BJ (cell line): Measurements from ENCODE around the gene ITGAE. TPM values are rescaled to one million over a fixed set of nuclear protein-coding genes. Genes with fewer than 3 reads are reported as not detected.
"Not testable (repeated sequence)": the region's sequence is repeated elsewhere in the genome, so short reads cannot be mapped to it uniquely, and the experiment has no call there.

Experiments
- CTCF ChIA-PET: fragments of 350-600 bp; formaldehyde crosslinking; extraction: SDS; loops from one replicate; lab custom pipeline; 2021; ENCODE audit warnings: antibody characterized with exemption, inconsistent platforms; lab: Yijun Ruan, JAX
- POLR2A ChIA-PET: fragments of 300-600 bp; sonication (Branson Sonifier 250); formaldehyde crosslinking; extraction: SDS; loops from one replicate; lab custom pipeline; 2021; ENCODE audit warnings: antibody characterized with exemption; lab: Charles Lee
- DNase-seq: peaks from one replicate; pipeline ENCODE4 v3.0.0-alpha.2; 2011; ENCODE audit warnings: low read depth
- H3K27me3 ChIP-seq: 2 replicates; pipeline ENCODE4 v1.6.0; 2011; ENCODE audit warnings: low read length; ENCODE audit not compliant: control insufficient read depth, insufficient read depth
- H3K36me3 ChIP-seq: 2 replicates; pipeline ENCODE4 v1.5.1; 2011; ENCODE audit warnings: low read length; ENCODE audit not compliant: control insufficient read depth, insufficient read depth
- H3K4me3 ChIP-seq: 2 replicates; pipeline ENCODE4 v1.5.1; 2011; ENCODE audit warnings: low read depth, mild to moderate bottlenecking, control low read depth, low read length
- CTCF ChIP-seq: IDR thresholded peaks from 2 replicates; pipeline ENCODE4 v1.5.1; 2011; ENCODE audit warnings: low read depth, mild to moderate bottlenecking, control low read depth, inconsistent platforms, low read length, moderate library complexity; ENCODE audit not compliant: insufficient read depth
- polyA plus RNA-seq: library from polyadenylated mRNA; depleted of rRNA; stranded (reverse); fragments of >200 nt; gene quantifications from 2 replicates; pipeline ENCODE4 v1.2.3, GENCODE V29; 2011

Gene ITGAE
- polyA plus RNA-seq, 1 experiment = 69.9 TPM

- ChIA-PET POLR2A (no interaction called here), CTCF (interaction anchor here (0.7 kb wide), 1 partner anchor 22 kb away, joined by 3 read pairs; no protein-coding TSS in a partner anchor)
- Histone ChIP-seq H3K27me3 (no peaks in the 10 kb centered on the region), H3K36me3 (no peaks in the 10 kb centered on the region), H3K4me3 (no peak overlapping the region)
- DNase-seq = no peak
- no peak for TF ChIP-seq CTCF
Observed at GRCh38 chr17:3704931-3705717, 95.9 kb downstream of the ITGAE start.

GRCh38 chr17:3702041-3702539, 98.9 kb downstream of the ITGAE start:
- DNase-seq, H3K27me3 ChIP-seq, H3K4me3 ChIP-seq, H3K36me3 ChIP-seq: not testable (repeated sequence)
- ChIA-PET CTCF (interaction anchor here (1.1 to 1.7 kb wide), 2 partner anchors 125 to 876 kb away, joined by 3 read pairs; no protein-coding TSS in a partner anchor), POLR2A (interaction anchor here (0.6 kb wide), 1 partner anchor 8 kb away, joined by 7 read pairs; no protein-coding TSS in a partner anchor)

- ChIA-PET CTCF (no interaction called here), POLR2A (interaction anchor here (0.6 kb wide), 1 partner anchor 21 kb away, joined by 4 read pairs; no protein-coding TSS in a partner anchor)
- H3K4me3 ChIP-seq = no peak overlapping the region
- peaks cover 2% of the 10 kb centered on the region; the same call in 1 of the 2 replicates for H3K27me3 ChIP-seq
- TF ChIP-seq CTCF = no peak
- no peaks in the 10 kb centered on the region for H3K36me3 ChIP-seq
- no peak for DNase-seq
Observed at GRCh38 chr17:3699951-3700350, 101.0 kb downstream of the ITGAE start.

GRCh38 chr17:3698139-3698538, 102.8 kb downstream of the ITGAE start:
- POLR2A ChIA-PET = no interaction called here
- CTCF ChIA-PET = no interaction called here
- H3K27me3 ChIP-seq = peaks cover 2% of the 10 kb centered on the region; the same call in 1 of the 2 replicates
- H3K4me3 ChIP-seq = no peak overlapping the region
- no peak for DNase-seq
- no peak for TF ChIP-seq CTCF
- no peaks in the 10 kb centered on the region for H3K36me3 ChIP-seq

GRCh38 chr17:3697103-3697476, 103.9 kb downstream of the ITGAE start:
- no peak for DNase-seq
- Histone ChIP-seq H3K27me3 (peaks cover 2% of the 10 kb centered on the region; the same call in 1 of the 2 replicates), H3K36me3 (no peaks in the 10 kb centered on the region), H3K4me3 (no peak overlapping the region)
- TF ChIP-seq CTCF = no peak
- ChIA-PET CTCF (interaction anchor here (4.2 kb wide), 1 partner anchor 14 kb away, joined by 26 read pairs; no protein-coding TSS in a partner anchor), POLR2A (no interaction called here)
